Measurements from ENCODE around the gene AEBP1.

AEBP1 gene

DNA sequence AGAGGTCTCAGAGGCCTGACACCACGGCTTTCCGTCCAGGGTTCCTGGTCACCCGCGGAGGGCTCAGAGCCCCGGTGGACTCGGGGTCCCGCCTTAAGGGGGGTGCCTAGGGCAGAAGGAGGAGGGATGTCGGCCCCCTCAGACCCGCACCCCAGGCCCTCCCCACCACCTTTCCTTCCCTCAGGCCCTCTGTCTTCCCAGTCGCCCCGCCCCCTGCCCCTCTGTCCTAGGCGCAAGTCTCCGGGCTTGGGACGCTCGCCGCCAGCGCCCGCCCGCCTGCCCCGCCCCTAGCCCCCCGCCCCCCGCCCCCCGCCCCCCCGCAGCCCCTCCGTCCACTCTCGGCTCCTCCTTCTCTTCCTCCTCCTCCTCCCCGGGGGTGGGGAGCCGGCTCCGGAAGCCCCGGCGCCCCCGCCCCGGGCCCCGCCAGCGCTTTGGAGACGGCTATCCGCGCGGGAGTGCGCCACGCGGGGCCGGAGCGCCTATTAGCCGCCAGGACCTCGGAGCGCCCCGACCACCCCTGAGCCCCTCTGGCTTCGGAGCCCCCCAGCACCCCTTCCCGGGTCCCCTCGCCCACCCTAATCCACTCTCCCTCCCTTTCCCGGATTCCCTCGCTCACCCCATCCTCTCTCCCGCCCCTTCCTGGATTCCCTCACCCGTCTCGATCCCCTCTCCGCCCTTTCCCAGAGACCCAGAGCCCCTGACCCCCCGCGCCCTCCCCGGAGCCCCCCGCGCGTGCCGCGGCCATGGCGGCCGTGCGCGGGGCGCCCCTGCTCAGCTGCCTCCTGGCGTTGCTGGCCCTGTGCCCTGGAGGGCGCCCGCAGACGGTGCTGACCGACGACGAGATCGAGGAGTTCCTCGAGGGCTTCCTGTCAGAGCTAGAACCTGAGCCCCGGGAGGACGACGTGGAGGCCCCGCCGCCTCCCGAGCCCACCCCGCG lies at the start of gene AEBP1:
Gene AEBP1 (plus strand): TSS at position 423 of the 937 bp plus-strand sequence. CDS start 321 bp downstream, at position 744.
- peak in 4 of 6 experiments; percentile 15 to 47 (median 22) for DNase-seq

GRCh38 chr7:44056681-44057080 lies 47.5 kb upstream of the AEBP1 start:
- no peak for DNase-seq

GRCh38 chr7:44057181-44057848 lies 46.8 kb upstream of the AEBP1 start:
- DNase-seq = no peak

DNA sequence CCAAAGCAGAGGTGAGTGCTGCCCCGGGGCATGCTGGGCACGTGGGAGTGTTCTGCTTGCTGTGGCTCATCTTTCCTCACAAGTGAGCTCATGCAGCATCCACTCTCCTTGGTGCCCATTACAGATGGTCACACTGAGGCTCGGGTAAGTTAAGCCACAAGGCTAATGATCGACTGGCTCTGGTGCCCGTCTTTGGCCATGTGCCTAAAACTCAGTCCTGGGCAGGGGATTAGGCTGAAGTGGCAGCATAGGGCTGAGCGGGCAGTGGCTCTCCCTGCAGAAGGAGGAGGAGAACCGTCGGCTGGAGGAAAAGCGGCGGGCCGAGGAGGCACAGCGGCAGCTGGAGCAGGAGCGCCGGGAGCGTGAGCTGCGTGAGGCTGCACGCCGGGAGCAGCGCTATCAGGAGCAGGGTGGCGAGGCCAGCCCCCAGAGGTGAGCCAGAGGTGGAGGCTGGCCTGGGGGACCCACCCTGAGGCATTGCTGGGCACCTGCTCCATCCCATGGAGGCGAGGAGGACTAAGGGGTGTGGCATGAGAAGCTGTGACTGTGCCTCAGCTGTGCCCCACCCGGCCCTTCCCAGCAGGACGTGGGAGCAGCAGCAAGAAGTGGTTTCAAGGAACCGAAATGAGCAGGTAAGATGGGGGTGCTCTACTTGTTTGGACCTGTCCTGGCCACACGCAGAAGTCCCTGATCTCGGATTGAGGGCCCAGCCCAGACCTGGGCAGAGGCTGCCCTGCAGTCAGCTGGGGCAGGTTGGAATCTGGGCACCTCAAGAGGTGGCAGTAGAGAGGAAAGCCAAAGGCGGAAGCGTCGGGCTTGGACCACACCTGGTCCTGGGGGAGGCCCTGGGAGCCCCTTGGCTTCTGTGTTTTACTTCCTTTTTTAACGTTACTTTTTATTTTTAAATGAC lies 46.0 kb upstream of the AEBP1 start:
- no peak for DNase-seq

- DNase-seq = no peak
Measured at GRCh38 chr7:44058759-44059218, 45.4 kb upstream of the AEBP1 start.

- DNase-seq = no peak
Measured at GRCh38 chr7:44059219-44060090, 44.7 kb upstream of the AEBP1 start.

- DNase-seq = no peak
Measured at GRCh38 chr7:44060091-44060947, 43.8 kb upstream of the AEBP1 start.

DNA sequence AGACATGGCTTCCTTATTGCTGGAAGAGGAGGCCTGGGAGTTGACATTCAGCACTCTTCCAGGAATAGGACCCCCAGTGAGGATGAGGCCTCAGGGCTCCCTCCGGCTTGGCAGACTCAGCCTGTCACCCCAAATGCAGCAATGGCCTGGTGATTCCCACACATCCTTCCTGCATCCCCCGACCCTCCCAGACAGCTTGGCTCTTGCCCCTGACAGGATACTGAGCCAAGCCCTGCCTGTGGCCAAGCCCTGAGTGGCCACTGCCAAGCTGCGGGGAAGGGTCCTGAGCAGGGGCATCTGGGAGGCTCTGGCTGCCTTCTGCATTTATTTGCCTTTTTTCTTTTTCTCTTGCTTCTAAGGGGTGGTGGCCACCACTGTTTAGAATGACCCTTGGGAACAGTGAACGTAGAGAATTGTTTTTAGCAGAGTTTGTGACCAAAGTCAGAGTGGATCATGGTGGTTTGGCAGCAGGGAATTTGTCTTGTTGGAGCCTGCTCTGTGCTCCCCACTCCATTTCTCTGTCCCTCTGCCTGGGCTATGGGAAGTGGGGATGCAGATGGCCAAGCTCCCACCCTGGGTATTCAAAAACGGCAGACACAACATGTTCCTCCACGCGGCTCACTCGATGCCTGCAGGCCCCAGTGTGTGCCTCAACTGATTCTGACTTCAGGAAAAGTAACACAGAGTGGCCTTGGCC lies 43.0 kb upstream of the AEBP1 start:
- DNase-seq = no peak

DNA sequence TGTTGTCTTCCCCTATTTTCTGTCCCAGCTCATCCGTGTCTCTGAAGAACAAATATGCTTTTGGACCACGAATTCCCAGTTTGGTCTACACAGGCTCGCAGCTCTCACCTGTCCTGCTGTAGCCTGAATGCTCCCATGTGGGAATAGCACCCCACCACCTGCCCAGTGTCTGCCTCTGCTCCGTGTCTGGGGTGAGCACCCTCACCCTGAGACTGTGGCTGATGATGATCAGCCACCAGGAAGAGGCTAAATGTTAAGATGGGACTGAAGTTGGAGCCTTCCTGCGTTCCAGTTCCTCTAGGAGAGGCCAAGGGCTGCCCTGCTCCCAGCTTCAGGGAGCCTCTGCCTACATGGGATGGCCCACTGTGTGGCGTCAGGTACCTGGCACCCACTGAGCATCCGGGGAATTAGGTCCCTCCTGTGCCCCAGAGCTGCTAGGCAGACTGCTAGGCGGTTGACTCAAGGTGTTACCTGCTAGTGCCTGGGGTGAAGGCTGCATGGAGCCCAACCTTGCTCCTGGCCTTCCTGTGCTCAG lies 42.4 kb upstream of the AEBP1 start:
- DNase-seq = no peak

GRCh38 chr7:44062180-44062902 lies 41.8 kb upstream of the AEBP1 start:
- DNase-seq = no peak

DNA sequence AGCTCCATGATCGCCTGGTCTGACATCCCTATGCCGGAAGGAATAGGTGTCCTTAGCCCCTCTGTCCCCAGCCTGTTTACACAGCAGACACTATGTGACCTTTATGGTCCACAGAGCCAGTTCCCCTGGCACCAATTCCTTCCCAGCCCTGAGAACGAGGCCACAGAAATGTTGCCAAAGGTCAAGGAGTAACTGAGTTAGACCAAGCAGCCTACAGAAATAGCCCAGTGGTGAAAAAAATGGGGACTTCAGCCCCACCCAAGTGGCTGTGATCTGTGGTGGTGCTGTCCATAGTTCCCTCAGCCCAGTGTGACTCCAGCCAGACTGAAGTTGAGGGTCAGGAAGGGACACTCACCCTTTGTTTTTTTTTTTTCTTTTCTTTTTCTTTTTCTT lies 41.2 kb upstream of the AEBP1 start:
- DNase-seq = no peak

GRCh38 chr7:44063547-44063893 lies 40.6 kb upstream of the AEBP1 start:
- DNase-seq = no peak

DNA sequence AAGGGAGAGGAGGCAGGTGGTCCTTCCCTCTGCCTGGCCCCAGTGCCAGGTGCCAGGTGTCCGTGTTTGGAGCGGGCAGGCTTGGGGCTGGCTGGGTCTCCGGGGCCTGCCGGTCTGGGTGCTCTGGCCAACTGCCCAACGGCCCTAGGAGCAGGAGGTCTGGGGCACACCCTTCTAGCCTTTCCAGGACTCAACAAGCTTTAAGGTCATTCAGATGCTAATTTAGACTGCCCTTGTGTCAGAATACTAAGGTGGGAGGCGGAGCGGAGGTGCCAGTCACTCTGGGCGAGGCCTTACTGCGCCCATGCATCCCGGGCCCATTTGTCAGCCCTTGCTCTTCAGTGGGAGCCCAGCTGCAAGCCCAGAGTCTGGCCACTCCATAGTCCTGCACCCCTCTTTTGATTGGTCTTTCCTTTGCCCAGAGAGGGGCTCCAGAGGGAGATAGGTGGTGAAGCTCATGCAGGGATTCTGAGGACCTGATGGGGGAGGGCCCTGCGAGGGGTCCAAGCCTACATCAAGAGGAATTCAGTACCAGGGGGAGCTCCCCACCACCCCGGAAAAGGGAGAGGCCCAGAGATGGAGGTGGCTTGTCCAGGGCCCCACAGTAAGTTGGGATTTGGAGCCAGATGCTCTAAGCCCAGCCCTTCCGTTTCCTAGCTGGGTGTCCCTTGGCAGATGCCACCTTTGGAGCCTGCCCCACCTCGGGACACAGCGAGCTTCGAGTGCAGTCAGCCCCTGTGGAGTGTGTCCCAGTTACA lies 40.1 kb upstream of the AEBP1 start:
- DNase-seq = no peak

GRCh38 chr7:44064791-44065430 lies 39.2 kb upstream of the AEBP1 start:
- DNase-seq = peak in 1 of 6 experiments; percentile 34

DNA sequence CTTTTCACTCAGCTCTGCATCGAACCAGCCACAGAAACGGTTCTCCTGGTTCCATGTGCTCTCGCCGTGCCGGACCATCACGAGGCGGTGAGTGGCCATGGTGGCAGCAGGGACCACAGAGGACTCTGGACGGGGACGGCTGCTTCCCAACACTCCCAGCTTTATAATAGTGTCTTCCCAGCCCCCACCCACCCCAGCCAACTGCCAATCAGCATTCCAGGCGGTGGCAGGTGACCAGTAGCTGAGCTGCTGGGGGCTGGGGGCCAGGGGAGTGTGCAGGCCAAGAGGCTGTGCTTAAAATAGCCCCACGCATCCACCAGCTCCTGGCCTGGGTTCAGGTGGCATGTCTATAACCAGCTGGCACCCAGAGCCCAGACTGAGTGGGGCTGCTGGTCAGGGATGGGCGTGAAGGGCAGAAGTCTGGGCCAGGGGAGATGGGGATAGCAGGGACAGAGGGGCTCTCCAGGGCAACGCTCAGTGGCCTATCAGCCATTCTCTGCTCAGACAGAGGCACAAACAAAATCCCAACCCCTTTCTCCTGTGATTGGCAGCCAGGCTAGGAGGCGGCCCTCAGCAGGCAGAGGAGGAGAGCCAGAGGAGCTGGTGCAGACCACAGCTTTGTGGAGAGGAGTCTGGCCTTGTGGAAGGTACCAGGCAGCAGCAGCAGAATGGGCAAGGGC lies 38.6 kb upstream of the AEBP1 start, which contains the start of gene PGAM2:
Gene PGAM2 (minus strand): TSS at position 137 of the 680 bp plus-strand sequence. CDS start 38 bp downstream, at position 99.
- no peak for DNase-seq

DNA sequence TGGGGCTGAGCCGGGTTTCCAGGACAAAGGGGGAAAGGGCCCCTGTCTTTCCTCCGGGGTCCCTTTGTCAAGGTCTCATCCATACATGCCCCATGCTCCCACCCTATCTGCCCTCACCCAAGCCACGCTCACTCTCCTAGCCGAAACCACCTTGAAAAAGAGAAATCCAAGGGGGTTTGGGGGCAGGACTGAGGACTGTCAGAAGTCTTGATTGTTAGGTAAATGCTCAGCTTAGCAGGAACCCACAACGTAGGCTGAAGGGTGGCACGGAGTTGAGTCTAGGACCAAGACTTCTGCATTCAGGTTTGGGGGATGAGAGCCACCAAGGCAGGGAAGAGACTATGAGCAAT lies 38.1 kb upstream of the AEBP1 start:
- DNase-seq = peak in 1 of 6 experiments; percentile 17

DNA sequence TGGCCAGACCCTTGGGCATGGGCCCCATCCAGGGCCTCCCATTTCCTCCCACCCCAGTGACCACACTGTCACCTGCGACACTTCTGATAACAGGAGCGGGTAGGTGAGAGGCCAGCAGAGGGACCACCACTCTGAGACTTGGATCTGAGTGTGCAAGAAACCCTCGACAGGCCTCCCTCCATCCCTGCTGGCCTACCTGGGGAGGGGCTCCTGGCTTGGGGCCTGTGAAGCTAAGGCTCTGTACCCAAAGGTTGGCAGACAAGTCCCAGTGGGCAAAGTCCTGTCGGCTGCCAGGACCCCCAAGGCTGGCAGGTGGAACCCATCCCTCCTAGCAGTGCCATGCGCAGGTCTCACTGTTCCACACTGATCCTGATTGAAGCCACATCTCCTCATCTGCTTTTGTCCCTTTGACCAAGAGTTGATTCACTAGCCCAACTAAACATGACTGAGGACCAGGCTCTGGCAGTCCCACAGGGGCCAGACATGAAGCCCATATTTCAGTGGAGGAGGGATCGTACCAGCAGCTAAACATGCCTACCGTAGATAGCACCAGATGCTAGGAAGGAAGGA lies 37.6 kb upstream of the AEBP1 start:
- DNase-seq = peak in 1 of 6 experiments; percentile 17

All from stimulated activated naive CD4-positive, alpha-beta T cell (primary cell).